GM18508 (cell line): ENCODE results near the gene COX5A.
"Not testable (repeated sequence)": the region's sequence is repeated elsewhere in the genome, so short reads cannot be mapped to it uniquely, and the experiment has no call there.

ENCODE experiments used
- ATAC-seq: cut with Tn5 transposase; IDR thresholded peaks from one replicate; pipeline ENCODE4 v1.9.1; 2021; ENCODE audit warnings: moderate number of reproducible peaks; ENCODE audit not compliant: insufficient read depth, unreplicated experiment

COX5A gene

GRCh38 chr15:74955796-74956647, 18.1 kb upstream of the COX5A start:
- ATAC-seq = no peak

- ATAC-seq = no peak
Measured at GRCh38 chr15:74955017-74955416, 17.1 kb upstream of the COX5A start.

- ATAC-seq = no peak
Measured at GRCh38 chr15:74954515-74954914, 16.6 kb upstream of the COX5A start.

DNA sequence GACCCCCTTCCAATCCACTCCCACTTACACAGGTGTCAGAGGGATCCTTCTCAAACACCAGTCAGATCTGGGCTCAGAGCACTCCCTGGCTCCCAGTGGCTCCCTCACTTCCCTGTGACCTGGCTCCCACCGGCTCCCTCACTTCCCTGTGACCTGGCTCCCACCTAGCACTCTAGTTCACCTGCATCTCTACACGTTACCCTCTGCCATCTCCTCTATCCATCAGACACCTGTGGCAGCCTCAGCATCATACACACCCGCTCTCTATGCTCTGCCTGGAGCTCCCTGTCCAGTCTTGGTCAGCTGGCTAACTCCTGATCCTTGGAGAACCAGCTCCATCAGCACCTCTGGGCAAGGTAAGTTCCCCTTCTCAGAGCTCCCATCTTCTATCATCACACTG, 13.1 kb upstream of the COX5A start:
- no peak for ATAC-seq

DNA sequence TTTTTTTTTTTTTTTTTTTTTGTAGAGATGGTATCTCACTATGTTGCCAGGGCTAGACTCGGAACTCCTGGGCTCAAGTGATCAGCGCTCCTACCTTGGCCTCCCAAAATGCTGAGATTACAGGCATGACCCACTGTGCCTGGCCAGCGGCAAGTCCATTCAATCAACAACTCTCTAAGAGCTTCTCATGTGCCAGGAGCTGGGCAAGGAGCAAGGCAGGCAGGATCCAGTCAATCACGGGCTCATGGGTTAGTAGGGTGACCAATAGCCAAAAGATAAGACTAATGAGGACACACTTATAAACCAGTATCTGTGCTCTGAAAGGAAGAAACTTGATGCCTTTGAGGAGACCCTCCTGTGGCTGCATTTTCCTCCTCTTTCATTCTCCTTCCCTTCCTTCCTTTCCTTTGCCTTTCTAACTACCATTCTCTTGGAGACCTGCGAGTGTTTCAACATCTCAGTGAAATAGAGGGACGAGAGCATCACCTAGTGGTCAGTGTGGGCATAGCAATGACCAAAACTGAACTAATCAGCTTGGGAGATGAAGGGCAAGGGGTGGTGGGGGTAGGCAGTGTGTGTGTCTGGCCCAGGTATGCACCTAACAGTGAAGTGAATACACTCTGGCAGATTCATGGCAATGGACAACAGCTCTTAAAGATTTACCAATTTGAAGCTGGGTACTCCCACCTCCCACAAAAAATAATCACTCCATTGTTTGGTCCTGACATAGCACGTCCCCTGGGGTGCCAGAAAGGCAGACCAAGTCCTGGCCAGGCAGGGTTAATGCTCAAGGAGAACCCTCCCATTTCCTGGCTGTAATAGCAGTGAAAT, 12.4 kb upstream of the COX5A start:
- no peak for ATAC-seq

DNA sequence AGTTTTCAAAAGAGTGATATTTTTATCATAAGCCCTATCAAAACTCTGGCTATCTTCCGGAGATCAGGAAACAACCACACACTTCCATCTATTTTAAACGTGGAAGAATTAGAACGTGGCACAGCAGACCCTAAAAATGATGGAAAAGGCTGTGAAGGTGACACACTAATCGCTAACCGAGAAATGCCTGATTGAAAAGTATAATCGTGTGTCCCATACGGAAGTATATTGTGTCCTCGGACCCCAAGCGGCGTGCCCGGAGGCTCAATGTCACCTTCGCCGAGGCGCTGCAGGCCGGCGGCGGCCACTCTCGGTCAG, 642 bp downstream of the COX5A start:
- no peak for ATAC-seq

GRCh38 chr15:74935193-74935592, 2.7 kb downstream of the COX5A start:
- ATAC-seq = not testable (repeated sequence)

DNA sequence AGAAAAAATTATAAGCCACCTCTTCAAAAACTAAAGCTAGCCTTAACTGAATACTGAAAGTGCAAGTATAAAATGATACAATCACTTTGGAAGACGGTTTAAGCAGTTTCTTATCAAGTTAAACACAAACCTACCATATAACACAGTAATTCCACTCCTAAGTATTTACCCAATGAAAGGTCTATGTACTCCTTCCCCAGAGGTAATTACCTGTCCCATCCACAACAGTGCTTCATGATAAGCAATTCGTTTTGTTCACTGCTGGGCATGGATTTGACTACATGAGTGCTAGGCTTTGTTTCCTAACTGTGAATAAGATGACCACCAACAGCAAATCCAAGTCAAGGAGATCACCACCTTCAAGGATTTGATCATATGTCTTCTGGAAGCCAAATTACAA, 4.3 kb downstream of the COX5A start:
- ATAC-seq = no peak

- ATAC-seq = no peak
Measured at GRCh38 chr15:74928771-74929198, 9.1 kb downstream of the COX5A start.

DNA sequence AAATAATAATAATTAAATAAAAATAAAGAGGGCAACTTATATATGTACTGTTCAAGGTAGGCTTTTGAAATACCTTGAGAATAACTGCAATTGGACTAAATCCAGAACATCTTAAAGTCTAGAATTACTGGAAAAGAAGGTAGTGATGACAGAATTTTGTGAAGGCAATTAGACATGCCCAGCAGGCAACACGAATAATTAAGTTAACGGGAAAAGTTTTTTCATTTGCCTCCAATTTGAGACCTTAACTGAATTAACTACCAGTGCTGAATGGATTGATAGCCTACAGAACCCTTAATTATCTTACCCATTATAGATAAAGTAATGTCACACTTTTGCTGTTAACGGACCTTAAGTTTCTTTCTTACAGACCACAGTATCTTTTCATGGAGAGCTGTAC, 13.3 kb downstream of the COX5A start:
- no peak for ATAC-seq

GRCh38 chr15:74920456-74920855, 17.4 kb downstream of the COX5A start:
- ATAC-seq = no peak

DNA sequence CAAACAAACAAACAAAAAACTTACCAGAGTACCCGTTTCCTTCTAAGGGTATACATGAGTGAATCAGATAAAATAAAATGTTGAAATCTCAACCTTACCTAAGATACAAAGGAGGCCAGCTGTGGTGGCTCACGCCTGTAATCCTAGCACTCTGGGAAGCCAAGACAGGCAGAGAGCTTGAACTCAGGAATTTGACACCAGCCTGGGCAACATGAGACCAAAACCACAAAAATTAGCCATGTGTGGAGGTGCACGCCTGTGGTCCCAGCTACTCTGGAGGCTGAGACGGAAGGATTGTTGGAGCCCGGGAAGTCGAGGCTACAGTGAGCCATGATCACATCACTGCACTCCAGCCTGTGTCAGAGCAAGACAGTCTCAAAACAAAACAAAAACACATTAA, 20.2 kb downstream of the COX5A start:
- ATAC-seq = no peak

GRCh38 chr15:74913799-74914198, 24.1 kb downstream of the COX5A start:
- ATAC-seq = not testable (repeated sequence)

- ATAC-seq = no peak
Measured at GRCh38 chr15:74913041-74913440, 24.8 kb downstream of the COX5A start.

DNA sequence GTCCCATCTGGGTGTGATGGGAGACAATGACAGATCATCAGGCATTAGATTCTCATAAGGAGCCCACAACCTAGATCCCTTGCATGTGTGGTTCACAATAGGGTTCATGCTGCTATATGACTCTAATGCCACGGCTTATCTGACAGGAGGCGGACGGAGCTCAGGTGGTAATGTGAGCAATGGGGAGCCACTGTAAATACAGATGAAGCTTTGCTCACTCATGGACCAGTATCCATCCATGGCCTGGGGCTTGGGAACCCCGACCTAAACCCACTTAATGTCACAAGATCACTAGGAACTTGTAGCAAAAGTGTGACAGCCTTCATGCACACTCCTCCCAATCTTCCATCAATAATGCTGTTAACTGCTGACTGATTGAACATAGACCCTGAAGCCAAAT, 29.2 kb downstream of the COX5A start:
- no peak for ATAC-seq

- ATAC-seq = no peak
Measured at GRCh38 chr15:74907163-74907870, 30.6 kb downstream of the COX5A start.

DNA sequence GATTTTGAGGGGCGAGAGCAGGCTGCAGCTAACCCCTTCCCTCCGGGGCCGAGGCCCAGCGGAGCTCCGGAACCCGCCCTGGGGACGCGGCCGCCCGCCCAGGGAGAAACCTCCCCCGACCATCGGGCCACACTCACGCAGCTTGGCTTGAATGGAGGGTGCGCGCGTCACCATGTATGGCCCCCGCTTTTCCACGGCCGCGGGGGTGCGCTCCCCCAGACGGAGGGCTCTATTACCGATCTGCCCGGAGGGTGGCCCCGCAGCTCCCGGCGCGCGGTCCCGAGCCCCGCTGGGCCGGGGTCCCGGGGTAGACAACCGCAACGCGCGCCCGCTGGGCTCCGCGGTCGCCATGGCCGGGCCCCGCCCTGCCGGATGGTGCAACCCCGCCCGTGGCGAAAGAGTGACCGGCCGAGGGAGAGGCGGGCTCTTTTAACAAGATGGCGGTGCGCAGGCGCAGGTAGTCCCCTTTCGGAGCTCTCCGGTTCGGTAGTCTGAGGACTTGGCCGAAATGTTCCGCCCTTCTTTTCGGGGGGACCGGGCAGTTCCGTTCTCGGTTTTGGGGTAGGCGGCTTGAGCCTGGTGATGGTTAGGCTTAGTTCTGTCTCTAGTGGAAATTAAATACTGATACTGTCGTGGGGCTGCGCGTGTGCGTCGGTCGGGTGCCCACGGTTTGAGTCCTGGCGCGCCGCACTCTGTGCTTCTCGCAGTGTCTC, 31.3 kb downstream of the COX5A start, which contains the start of gene FAM219B:
FAM219B (minus strand) TSS at position 402 of the 713 bp plus-strand sequence; CDS start at position 351, 51 bp downstream.
- ATAC-seq = no peak

GRCh38 chr15:74906067-74906449, 31.8 kb downstream of the COX5A start:
- no peak for ATAC-seq

GRCh38 chr15:74904190-74904805, 33.6 kb downstream of the COX5A start:
- ATAC-seq = no peak

DNA sequence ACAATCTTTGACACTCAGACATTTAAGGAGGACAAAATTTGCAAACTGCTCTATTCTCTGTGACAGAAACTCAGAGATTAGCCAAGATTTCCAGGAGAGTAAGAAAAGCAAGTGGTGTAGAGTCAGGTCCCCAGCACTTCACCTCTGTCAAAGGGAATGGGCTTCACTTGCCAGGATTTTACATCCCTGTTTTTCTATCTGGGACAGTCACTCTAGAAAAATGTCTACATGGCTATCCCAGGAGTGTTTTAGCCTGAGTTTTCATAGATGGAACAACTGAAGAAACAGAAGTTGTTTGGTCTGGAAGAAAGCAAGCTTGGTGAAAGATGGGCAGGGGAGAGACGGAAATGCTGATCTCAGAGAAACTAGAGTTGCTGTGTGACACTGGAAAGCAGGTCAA, 34.2 kb downstream of the COX5A start:
- ATAC-seq = no peak
